Cardiac muscle cell (in vitro differentiated cells and primary cell): ENCODE measurements around the gene EPHX1. TPM values are rescaled to one million over a fixed set of nuclear protein-coding genes. Genes with fewer than 3 reads are reported as not detected.

Source experiments
- DNase-seq, 2 donors: peaks; one replicate each; pipeline versions ENCODE4 v3.0.0 to v3.0.0-alpha.2; 2010 to 2017; ENCODE audit warnings: low read depth in 1 of 2, low spot score in 1 of 2
- H3K27ac ChIP-seq: fragments of 200-600 bp; sonication (generic); 2 replicates; pipeline ENCODE4 v1.5.1; 2016
- H3K27me3 ChIP-seq: fragments of 200-600 bp; sonication (generic); 2 replicates; pipeline ENCODE4 v1.6.0; 2016; ENCODE audit warnings: control low read depth
- H3K36me3 ChIP-seq: fragments of 200-600 bp; sonication (generic); 2 replicates; pipeline ENCODE4 v1.5.1; 2016; ENCODE audit warnings: control low read depth
- H3K4me1 ChIP-seq: fragments of 200-600 bp; sonication (generic); 2 replicates; pipeline ENCODE4 v1.8.1; 2017; ENCODE audit warnings: low read depth, mild to moderate bottlenecking, mixed run types
- H3K4me3 ChIP-seq: fragments of 200-600 bp; sonication (generic); 2 replicates; pipeline ENCODE4 v1.5.1; 2016; ENCODE audit warnings: mild to moderate bottlenecking
- H3K9me3 ChIP-seq: fragments of 200-600 bp; sonication (generic); 2 replicates; pipeline ENCODE4 v1.5.1; 2017; ENCODE audit warnings: low read depth, mild to moderate bottlenecking, control low read depth
- polyA plus RNA-seq: library from polyadenylated mRNA; unstranded; fragments of >200 nt; fragmentation: Nextera tagmentation; extraction: Ambion mirVana; gene quantifications from 2 replicates; pipeline ENCODE4 v1.2.1, GENCODE V29; 2016
- total RNA-seq: library from RNA; depleted of rRNA; stranded (reverse); fragments of >200 nt; gene quantifications from 2 replicates; pipeline ENCODE4 v1.2.3, GENCODE V29; 2016
- TF ChIP-seq, protein P1 (sequence below): IDR thresholded peaks from 2 replicates; pipeline ENCODE4 v1.5.1; 2012; ENCODE audit warnings: low read depth, mild to moderate bottlenecking, low read length

The EPHX1 gene
- total and polyA plus RNA-seq, 2 experiments from 2014 or later = 15.8 to 33.8 TPM

DNA sequence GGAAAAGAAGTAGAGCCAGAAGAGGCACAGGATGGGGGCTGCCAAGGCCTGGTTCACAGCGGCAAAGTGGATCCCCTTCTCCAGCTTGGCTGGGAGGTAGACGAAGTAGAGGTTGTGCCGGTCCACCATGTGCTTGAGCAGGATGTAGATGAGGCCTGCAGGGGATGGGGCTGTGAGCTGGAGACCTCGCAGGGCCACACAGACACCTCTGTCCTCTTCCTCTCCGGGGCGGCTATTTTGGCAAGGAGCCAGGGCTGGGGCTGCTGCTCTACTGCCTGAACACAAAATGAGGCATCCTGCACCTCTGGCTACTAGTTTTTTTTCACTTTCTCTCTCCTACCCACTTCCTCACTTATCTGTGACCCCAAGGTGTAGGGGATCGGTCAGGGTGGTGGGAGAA, 40.0 kb downstream of the EPHX1 start:
- no peak overlapping the region for H3K4me3 ChIP-seq
- TF ChIP-seq, protein P1, sequence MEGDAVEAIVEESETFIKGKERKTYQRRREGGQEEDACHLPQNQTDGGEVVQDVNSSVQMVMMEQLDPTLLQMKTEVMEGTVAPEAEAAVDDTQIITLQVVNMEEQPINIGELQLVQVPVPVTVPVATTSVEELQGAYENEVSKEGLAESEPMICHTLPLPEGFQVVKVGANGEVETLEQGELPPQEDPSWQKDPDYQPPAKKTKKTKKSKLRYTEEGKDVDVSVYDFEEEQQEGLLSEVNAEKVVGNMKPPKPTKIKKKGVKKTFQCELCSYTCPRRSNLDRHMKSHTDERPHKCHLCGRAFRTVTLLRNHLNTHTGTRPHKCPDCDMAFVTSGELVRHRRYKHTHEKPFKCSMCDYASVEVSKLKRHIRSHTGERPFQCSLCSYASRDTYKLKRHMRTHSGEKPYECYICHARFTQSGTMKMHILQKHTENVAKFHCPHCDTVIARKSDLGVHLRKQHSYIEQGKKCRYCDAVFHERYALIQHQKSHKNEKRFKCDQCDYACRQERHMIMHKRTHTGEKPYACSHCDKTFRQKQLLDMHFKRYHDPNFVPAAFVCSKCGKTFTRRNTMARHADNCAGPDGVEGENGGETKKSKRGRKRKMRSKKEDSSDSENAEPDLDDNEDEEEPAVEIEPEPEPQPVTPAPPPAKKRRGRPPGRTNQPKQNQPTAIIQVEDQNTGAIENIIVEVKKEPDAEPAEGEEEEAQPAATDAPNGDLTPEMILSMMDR = no peak
- no peaks in the 10 kb centered on the region for H3K9me3 ChIP-seq
- H3K36me3 ChIP-seq = peaks cover 8% of the 10 kb centered on the region
- no peak for DNase-seq
- no peak overlapping the region for H3K27ac ChIP-seq
- H3K27me3 ChIP-seq = no peaks in the 10 kb centered on the region
- no peaks in the 10 kb centered on the region for H3K4me1 ChIP-seq

DNA sequence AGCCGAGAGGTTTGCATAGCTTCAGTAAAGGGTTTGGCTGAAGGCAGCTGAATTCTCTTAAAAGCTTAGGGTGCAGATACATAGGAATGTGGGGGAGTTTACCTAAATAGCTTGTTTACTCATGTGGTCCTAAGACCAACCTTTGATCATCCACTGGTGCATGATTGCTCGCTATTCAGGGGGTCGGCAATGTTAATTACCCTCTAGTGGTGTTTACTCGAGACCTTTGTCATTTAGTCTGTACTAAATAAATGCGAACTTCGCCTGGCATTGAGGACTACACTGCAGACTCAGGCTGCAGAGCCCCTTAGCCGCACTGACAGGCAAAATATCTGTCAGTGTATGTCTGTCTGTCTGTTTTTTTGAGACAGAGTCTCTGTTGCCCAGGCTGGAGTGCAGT, 40.4 kb downstream of the EPHX1 start:
- Histone ChIP-seq H3K9me3 (no peaks in the 10 kb centered on the region), H3K27ac (no peak overlapping the region), H3K36me3 (peaks cover 8% of the 10 kb centered on the region), H3K27me3 (no peaks in the 10 kb centered on the region), H3K4me3 (no peak overlapping the region), H3K4me1 (no peaks in the 10 kb centered on the region)
- TF ChIP-seq, protein P1 = no peak
- DNase-seq = no peak

DNA sequence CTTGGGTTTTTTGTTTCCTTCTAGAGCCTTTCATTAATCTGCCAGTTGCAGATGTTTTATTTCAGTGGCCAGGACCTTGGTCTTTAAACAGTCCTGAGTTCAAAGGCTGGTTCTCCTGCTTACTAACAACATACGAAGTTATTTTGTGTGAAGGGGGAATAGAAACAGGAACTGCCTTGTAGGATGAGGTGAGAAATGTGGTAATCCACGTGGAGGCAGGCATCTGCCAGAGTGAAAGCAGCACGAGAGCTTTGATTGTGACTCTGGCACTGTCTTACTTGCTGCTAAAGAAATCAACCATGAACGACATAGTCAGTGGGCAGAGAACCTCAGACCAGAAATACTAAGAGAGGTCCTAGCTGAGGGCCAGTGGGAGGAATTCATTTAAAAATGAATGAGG, 41.9 kb downstream of the EPHX1 start:
- Histone ChIP-seq H3K4me1 (peaks cover 5% of the 10 kb centered on the region), H3K27ac (no peak overlapping the region), H3K4me3 (no peak overlapping the region), H3K36me3 (peaks cover 8% of the 10 kb centered on the region), H3K27me3 (no peaks in the 10 kb centered on the region), H3K9me3 (no peaks in the 10 kb centered on the region)
- TF ChIP-seq, protein P1 = no peak
- no peak for DNase-seq

DNA sequence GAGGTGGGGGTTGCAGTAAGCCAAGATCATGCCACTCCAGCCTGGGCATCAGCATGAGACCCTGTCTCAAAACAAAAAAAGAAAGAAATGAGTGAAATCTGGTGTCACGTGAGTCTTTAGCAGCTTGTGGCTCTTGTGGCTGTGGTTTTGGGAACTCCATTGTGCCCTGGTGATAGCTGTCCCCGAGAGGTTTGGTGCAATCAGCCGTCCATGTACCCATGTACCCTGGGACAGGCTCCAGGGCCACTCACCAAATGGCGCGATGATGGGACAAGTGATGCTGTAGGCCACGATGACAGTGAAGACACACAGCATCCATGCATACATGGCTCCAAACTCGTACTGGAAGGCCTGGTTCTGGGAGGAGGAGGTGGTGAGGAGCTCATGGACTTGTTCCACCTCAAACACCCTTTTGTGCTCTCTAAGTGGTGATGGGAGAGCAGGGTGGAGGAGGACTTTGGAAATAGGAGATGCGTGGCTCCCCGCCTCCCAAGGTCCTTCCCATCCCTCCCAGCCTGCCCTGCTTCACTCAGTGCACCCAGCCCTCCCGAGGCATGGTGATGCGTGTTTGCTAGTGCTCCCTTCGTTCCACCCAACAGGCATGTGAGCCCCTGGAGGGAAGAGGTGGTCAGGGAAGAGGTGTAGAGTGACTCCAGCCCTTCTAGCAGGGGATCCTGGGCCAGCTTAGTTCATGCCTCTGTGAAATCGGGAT, 42.6 kb downstream of the EPHX1 start:
- DNase-seq = no peak
- Histone ChIP-seq H3K4me3 (no peak overlapping the region), H3K27ac (no peak overlapping the region), H3K36me3 (peaks cover 8% of the 10 kb centered on the region), H3K4me1 (peaks cover 5% of the 10 kb centered on the region), H3K9me3 (no peaks in the 10 kb centered on the region), H3K27me3 (no peaks in the 10 kb centered on the region)
- TF ChIP-seq, protein P1 = no peak

DNA sequence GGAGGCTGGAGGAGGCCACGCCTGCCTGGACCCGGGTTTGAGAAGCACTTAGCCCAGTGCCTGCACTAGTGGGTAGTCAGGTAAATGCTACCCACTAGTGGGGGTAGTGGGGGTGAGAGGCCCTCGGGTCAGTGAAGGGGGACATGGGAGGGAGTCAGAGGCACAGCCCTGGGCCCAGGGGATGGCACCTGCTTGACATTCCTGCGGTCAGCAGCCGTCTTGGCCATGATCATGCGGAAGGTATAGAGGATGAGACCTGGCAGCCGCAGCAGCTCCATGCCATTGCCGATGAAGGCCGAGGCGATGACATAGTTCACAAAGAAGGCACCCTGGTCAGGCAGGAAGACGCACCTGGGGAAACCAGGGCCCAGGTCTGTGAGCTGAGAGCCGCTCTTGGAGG, 43.5 kb downstream of the EPHX1 start:
- TF ChIP-seq, protein P1 = no peak
- Histone ChIP-seq H3K27ac (no peak overlapping the region), H3K9me3 (no peaks in the 10 kb centered on the region), H3K4me1 (peaks cover 5% of the 10 kb centered on the region), H3K4me3 (no peak overlapping the region), H3K27me3 (no peaks in the 10 kb centered on the region), H3K36me3 (peaks cover 8% of the 10 kb centered on the region)
- DNase-seq = no peak
